Stimulated activated naive CD8-positive, alpha-beta T cell treated with anti-CD3 and anti-CD28 coated beads, Interleukin-15, amount 100 ng/mL, for 72 hours (primary cell): ENCODE results near the gene NOL12.

ENCODE experiments used
- ATAC-seq: fragments of 150-1000 bp; cut with Tn5 transposase; 2 replicates; pipeline ENCODE4 v1.10.0; 2021; ENCODE audit warnings: mild to moderate bottlenecking, moderate library complexity
- DNase-seq, 2 donors: peaks; one replicate each; pipeline ENCODE4 v3.0.0; 2021 to 2022
- H3K27ac Mint-ChIP-seq, 2 donors: one replicate each; pipeline ENCODE4 v1.8.0; 2022; ENCODE audit warnings: mild to moderate bottlenecking in 2 of 2, mixed read lengths in 2 of 2, moderate library complexity in 2 of 2
- H3K27me3 Mint-ChIP-seq: one replicate; pipeline ENCODE4 v1.8.0; 2022; ENCODE audit warnings: mixed read lengths
- H3K4me1 Mint-ChIP-seq: one replicate; pipeline ENCODE4 v1.8.0; 2022; ENCODE audit warnings: mild to moderate bottlenecking, mixed read lengths
- H3K4me3 Mint-ChIP-seq, 2 donors: one replicate each; pipeline ENCODE4 v1.8.0; 2022; ENCODE audit warnings: mild to moderate bottlenecking in 2 of 2, mixed read lengths in 2 of 2, moderate library complexity in 1 of 2
- H3K9me3 Mint-ChIP-seq, 2 donors: one replicate each; pipeline ENCODE4 v1.8.0; 2022; ENCODE audit warnings: mixed read lengths in 2 of 2

NOL12 gene

GRCh38 chr22:37672920-37673455 lies 13.2 kb upstream of the NOL12 start:
- H3K4me3 Mint-ChIP-seq: peak overlapping the region; percentile 55 to 68
- no peak overlapping the region for H3K27ac Mint-ChIP-seq
- peaks cover 77% of the 10 kb centered on the region for H3K4me1 Mint-ChIP-seq
- no peak for ATAC-seq
- no peaks in the 10 kb centered on the region for H3K9me3 Mint-ChIP-seq
- no peaks in the 10 kb centered on the region for H3K27me3 Mint-ChIP-seq
- DNase-seq: peak in 1 of 2 donors; percentile 25

GRCh38 chr22:37674248-37674647 lies 11.9 kb upstream of the NOL12 start:
- ATAC-seq: no peak

GRCh38 chr22:37674951-37675929 lies 10.9 kb upstream of the NOL12 start, which contains the start of gene LGALS1:
LGALS1 (plus strand) TSS chr22:37675636; CDS start chr22:37675703, 67 bp downstream.
- ATAC-seq: peak; percentile 66
- Mint-ChIP-seq H3K27me3 (no peaks in the 10 kb centered on the region), H3K4me3 (peak within 1 kb of the TSS; percentile 83 to 93), H3K27ac (peak within 1 kb of the TSS; percentile 87 to 90), H3K9me3 (no peaks in the 10 kb centered on the region), H3K4me1 (peaks cover 82% of the 10 kb centered on the region)
- DNase-seq: peak; percentile 70 to 81

More at GRCh38 chr22:37674248-37674647, 11.9 kb upstream of the NOL12 start:
- Mint-ChIP-seq H3K4me1 (peaks cover 82% of the 10 kb centered on the region), H3K27ac (peak overlapping the region in 1 of 2 donors; percentile 12), H3K4me3 (peak overlapping the region; percentile 63 to 83), H3K27me3 (no peaks in the 10 kb centered on the region), H3K9me3 (no peaks in the 10 kb centered on the region)
- no peak for DNase-seq

GRCh38 chr22:37675930-37676735 lies 10.0 kb upstream of the NOL12 start:
- no peaks in the 10 kb centered on the region for H3K27me3 Mint-ChIP-seq
- DNase-seq (peak; percentile 36 to 52), ATAC-seq (peak; percentile 1)
- H3K27ac Mint-ChIP-seq: peak overlapping the region; percentile 82 to 90
- H3K4me3 Mint-ChIP-seq: peak overlapping the region; percentile 83 to 93
- peaks cover 80% of the 10 kb centered on the region for H3K4me1 Mint-ChIP-seq
- H3K9me3 Mint-ChIP-seq: no peaks in the 10 kb centered on the region

- H3K27ac Mint-ChIP-seq: peak overlapping the region; percentile 90 to 94
- ATAC-seq (peak; percentile 86), DNase-seq (peak; percentile 88 to 94)
- H3K4me3 Mint-ChIP-seq: peak overlapping the region; percentile 83 to 93
- H3K27me3 Mint-ChIP-seq: no peaks in the 10 kb centered on the region
- H3K4me1 Mint-ChIP-seq: peaks cover 80% of the 10 kb centered on the region
- no peaks in the 10 kb centered on the region for H3K9me3 Mint-ChIP-seq
Measured at GRCh38 chr22:37676736-37677492, 9.2 kb upstream of the NOL12 start.

- no peaks in the 10 kb centered on the region for H3K9me3 Mint-ChIP-seq
- peak overlapping the region; percentile 83 to 93 for H3K4me3 Mint-ChIP-seq
- H3K27me3 Mint-ChIP-seq: no peaks in the 10 kb centered on the region
- no peak for DNase-seq
- peak overlapping the region; percentile 89 to 94 for H3K27ac Mint-ChIP-seq
- ATAC-seq: peak; percentile 34
- H3K4me1 Mint-ChIP-seq: peaks cover 74% of the 10 kb centered on the region
Measured at GRCh38 chr22:37677493-37677974, 8.6 kb upstream of the NOL12 start.

- Mint-ChIP-seq H3K4me1 (peaks cover 66% of the 10 kb centered on the region), H3K4me3 (no peak overlapping the region), H3K27me3 (no peaks in the 10 kb centered on the region), H3K9me3 (no peaks in the 10 kb centered on the region), H3K27ac (no peak overlapping the region)
- no peak for ATAC-seq
- DNase-seq: no peak
Measured at GRCh38 chr22:37678372-37678771, 7.8 kb upstream of the NOL12 start.

GRCh38 chr22:37679670-37680069 lies 6.5 kb upstream of the NOL12 start:
- H3K4me3 Mint-ChIP-seq: no peak overlapping the region
- no peak overlapping the region for H3K27ac Mint-ChIP-seq
- peaks cover 53% of the 10 kb centered on the region for H3K4me1 Mint-ChIP-seq
- DNase-seq (no peak), ATAC-seq (no peak)
- H3K27me3 Mint-ChIP-seq: no peaks in the 10 kb centered on the region
- H3K9me3 Mint-ChIP-seq: no peaks in the 10 kb centered on the region

GRCh38 chr22:37680191-37680851 lies 5.8 kb upstream of the NOL12 start:
- DNase-seq: no peak
- H3K27me3 Mint-ChIP-seq: no peaks in the 10 kb centered on the region
- ATAC-seq: no peak
- no peak overlapping the region for H3K27ac Mint-ChIP-seq
- peaks cover 48% of the 10 kb centered on the region for H3K4me1 Mint-ChIP-seq
- H3K9me3 Mint-ChIP-seq: no peaks in the 10 kb centered on the region
- no peak overlapping the region for H3K4me3 Mint-ChIP-seq

GRCh38 chr22:37681001-37681424 lies 5.1 kb upstream of the NOL12 start:
- Mint-ChIP-seq H3K27ac (no peak overlapping the region), H3K4me1 (peaks cover 48% of the 10 kb centered on the region), H3K9me3 (no peaks in the 10 kb centered on the region), H3K4me3 (no peak overlapping the region), H3K27me3 (no peaks in the 10 kb centered on the region)
- no peak for DNase-seq
- ATAC-seq: no peak

- H3K4me3 Mint-ChIP-seq: no peak overlapping the region
- ATAC-seq (peak; percentile 47), DNase-seq (peak; percentile 73 to 80)
- H3K27ac Mint-ChIP-seq: no peak overlapping the region
- H3K4me1 Mint-ChIP-seq: peaks cover 47% of the 10 kb centered on the region
- no peaks in the 10 kb centered on the region for H3K27me3 Mint-ChIP-seq
- no peaks in the 10 kb centered on the region for H3K9me3 Mint-ChIP-seq
Measured at GRCh38 chr22:37681556-37682049, 4.5 kb upstream of the NOL12 start.

GRCh38 chr22:37684803-37685615 lies 1.1 kb upstream of the NOL12 start:
- peaks cover 46% of the 10 kb centered on the region for H3K4me1 Mint-ChIP-seq
- ATAC-seq: no peak
- DNase-seq: no peak
- no peaks in the 10 kb centered on the region for H3K27me3 Mint-ChIP-seq
- no peak overlapping the region for H3K4me3 Mint-ChIP-seq
- H3K27ac Mint-ChIP-seq: no peak overlapping the region
- no peaks in the 10 kb centered on the region for H3K9me3 Mint-ChIP-seq

GRCh38 chr22:37690407-37690806 lies 4.3 kb downstream of the NOL12 start:
- H3K4me1 Mint-ChIP-seq: peaks cover 35% of the 10 kb centered on the region
- no peak overlapping the region for H3K4me3 Mint-ChIP-seq

More at GRCh38 chr22:37690407-37690806, 4.3 kb downstream of the NOL12 start:
- H3K9me3 Mint-ChIP-seq: no peaks in the 10 kb centered on the region
- no peaks in the 10 kb centered on the region for H3K27me3 Mint-ChIP-seq
- DNase-seq (no peak), ATAC-seq (no peak)
- H3K27ac Mint-ChIP-seq: no peak overlapping the region
